Measurements from ENCODE around the gene IHH. TPM values are rescaled to one million over a fixed set of nuclear protein-coding genes. Genes with fewer than 3 reads are reported as not detected.

IHH gene
- total RNA-seq, 1 donor from 2014 or later: not detected

DNA sequence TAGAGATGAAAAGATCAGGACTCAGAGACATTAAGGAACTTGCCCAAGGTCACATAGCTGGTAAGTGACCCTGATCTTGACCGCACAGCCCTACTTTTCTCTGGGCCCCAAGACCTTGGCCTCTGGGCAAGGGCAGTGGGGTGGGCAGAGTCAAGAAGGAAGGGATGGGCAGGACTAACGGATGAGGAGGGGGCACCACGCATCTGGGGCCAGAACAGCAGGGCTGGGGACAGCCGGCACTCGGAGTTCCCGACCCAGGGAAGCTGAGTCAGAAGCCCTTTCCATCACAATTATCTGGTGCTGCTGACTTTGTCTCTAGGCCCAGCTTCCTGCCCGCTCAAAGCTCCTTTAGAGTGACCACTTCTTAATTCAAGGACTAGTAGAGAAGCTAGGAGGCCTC lies 33.8 kb downstream of the IHH start:
- Mint-ChIP-seq H3K27ac (ENCODE audit: unreplicated experiment) (no peak overlapping the region), H3K9me3 (ENCODE audit: unreplicated experiment) (no peaks in the 10 kb centered on the region), H3K4me1 (ENCODE audit: low read depth, unreplicated experiment) (no peaks in the 10 kb centered on the region), H3K27me3 (ENCODE audit: low read depth, unreplicated experiment) (peaks cover 65% of the 10 kb centered on the region), H3K36me3 (ENCODE audit: low read depth, unreplicated experiment) (no peaks in the 10 kb centered on the region), H3K4me3 (ENCODE audit: unreplicated experiment) (no peak overlapping the region)
- Histone ChIP-seq H3K9me3 (ENCODE audit: insufficient read depth, low read depth, low read length) (no peaks in the 10 kb centered on the region), H3K4me2 (ENCODE audit: low read length) (no peak overlapping the region), H3K4me1 (ENCODE audit: insufficient read depth, low read length) (no peaks in the 10 kb centered on the region), H4K20me1 (ENCODE audit: insufficient read depth, low read length) (no peaks in the 10 kb centered on the region), H3K9ac (ENCODE audit: low read length) (no peak overlapping the region), H3K4me3 (ENCODE audit: insufficient read depth, low read depth, low read length) (no peak overlapping the region), H2AFZ (ENCODE audit: low read depth, low read length) (no peak overlapping the region), H3K27ac (ENCODE audit: low read depth, low read length) (no peak overlapping the region), H3K27me3 (ENCODE audit: insufficient read depth, low read length) (peaks cover 8% of the 10 kb centered on the region), H3K36me3 (ENCODE audit: insufficient read depth, low read length) (no peaks in the 10 kb centered on the region), H3K79me2 (ENCODE audit: insufficient read depth, low read length) (no peaks in the 10 kb centered on the region)
- TF ChIP-seq, protein P1, sequence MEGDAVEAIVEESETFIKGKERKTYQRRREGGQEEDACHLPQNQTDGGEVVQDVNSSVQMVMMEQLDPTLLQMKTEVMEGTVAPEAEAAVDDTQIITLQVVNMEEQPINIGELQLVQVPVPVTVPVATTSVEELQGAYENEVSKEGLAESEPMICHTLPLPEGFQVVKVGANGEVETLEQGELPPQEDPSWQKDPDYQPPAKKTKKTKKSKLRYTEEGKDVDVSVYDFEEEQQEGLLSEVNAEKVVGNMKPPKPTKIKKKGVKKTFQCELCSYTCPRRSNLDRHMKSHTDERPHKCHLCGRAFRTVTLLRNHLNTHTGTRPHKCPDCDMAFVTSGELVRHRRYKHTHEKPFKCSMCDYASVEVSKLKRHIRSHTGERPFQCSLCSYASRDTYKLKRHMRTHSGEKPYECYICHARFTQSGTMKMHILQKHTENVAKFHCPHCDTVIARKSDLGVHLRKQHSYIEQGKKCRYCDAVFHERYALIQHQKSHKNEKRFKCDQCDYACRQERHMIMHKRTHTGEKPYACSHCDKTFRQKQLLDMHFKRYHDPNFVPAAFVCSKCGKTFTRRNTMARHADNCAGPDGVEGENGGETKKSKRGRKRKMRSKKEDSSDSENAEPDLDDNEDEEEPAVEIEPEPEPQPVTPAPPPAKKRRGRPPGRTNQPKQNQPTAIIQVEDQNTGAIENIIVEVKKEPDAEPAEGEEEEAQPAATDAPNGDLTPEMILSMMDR (IDR thresholded peaks at IDR 0.05; ENCODE audit: insufficient read depth, low read depth, low read length): no peak
- no peak for TF ChIP-seq EZH2 (IDR thresholded peaks at IDR 0.05; ENCODE audit: insufficient read depth, low read length)
- FAIRE-seq: no peak
- no peak for DNase-seq (ENCODE audit: low read depth)

DNA sequence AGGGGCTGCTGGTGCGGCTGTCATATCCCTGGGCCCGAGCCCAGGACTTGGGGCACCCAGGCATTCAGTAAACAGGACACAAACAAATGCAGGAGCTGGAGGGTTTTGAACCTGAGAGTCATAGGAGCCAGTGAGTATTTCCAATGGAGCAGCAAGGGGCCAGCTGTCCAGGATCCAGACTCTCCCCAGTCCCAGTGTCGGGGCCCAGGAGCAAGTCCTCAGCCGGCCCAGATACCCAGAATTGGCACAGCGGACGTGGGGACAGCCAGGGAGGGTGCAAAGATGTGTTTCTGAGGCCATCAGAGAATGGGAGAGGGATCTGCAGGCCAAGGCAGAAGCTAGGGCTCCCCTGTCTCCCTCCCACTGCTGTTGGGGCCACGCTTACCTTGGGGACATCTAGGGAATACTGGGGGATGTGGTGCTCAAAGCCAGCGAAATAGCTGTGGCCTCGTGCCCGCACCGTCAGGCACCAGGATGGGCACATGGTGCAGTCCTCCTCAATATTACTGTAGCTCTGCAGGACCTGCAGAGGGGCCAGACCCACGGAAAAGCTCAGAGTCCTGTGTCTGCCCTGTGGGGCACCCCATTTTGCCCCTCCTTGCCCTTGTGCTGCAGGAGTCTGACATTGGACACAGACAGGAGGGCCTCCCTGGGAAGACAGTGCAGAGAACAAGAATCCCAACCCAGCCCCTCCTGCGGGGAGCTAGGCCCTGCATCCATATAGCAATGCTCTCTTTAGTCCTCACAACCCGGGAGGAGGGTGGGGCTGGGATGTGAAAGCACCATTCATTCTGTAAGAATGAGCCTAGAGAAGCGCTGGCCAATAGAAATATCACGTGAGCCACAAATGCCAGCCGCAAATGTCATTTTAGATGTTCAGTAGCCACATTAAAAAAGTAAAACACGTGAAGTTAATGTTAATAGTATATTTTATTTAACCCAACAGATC lies 34.8 kb downstream of the IHH start:
- peaks cover 61% of the 10 kb centered on the region for H3K27me3 Mint-ChIP-seq (ENCODE audit: low read depth, unreplicated experiment)
- H3K27me3 ChIP-seq (ENCODE audit: insufficient read depth, low read length): peaks cover 8% of the 10 kb centered on the region
- H3K4me3 ChIP-seq (ENCODE audit: insufficient read depth, low read depth, low read length): no peak overlapping the region

More for the DNA sequence above, 34.8 kb downstream of the IHH start:
- Mint-ChIP-seq H3K4me3 (ENCODE audit: unreplicated experiment) (no peak overlapping the region), H3K4me1 (ENCODE audit: low read depth, unreplicated experiment) (no peaks in the 10 kb centered on the region), H3K9me3 (ENCODE audit: unreplicated experiment) (no peaks in the 10 kb centered on the region), H3K36me3 (ENCODE audit: low read depth, unreplicated experiment) (no peaks in the 10 kb centered on the region), H3K27ac (ENCODE audit: unreplicated experiment) (no peak overlapping the region)
- H3K9ac ChIP-seq (ENCODE audit: low read length): no peak overlapping the region
- no peaks in the 10 kb centered on the region for H3K79me2 ChIP-seq (ENCODE audit: insufficient read depth, low read length)
- FAIRE-seq (no peak), DNase-seq (ENCODE audit: low read depth) (no peak)
- H3K9me3 ChIP-seq (ENCODE audit: insufficient read depth, low read depth, low read length): no peaks in the 10 kb centered on the region
- no peaks in the 10 kb centered on the region for H3K4me1 ChIP-seq (ENCODE audit: insufficient read depth, low read length)
- H3K4me2 ChIP-seq (ENCODE audit: low read length): no peak overlapping the region
- no peaks in the 10 kb centered on the region for H3K36me3 ChIP-seq (ENCODE audit: insufficient read depth, low read length)
- no peaks in the 10 kb centered on the region for H4K20me1 ChIP-seq (ENCODE audit: insufficient read depth, low read length)
- TF ChIP-seq EZH2 (IDR thresholded peaks at IDR 0.05; ENCODE audit: insufficient read depth, low read length): no peak
- TF ChIP-seq, protein P1 (IDR thresholded peaks at IDR 0.05; ENCODE audit: insufficient read depth, low read depth, low read length): no peak
- no peak overlapping the region for H2AFZ ChIP-seq (ENCODE audit: low read depth, low read length)
- no peak overlapping the region for H3K27ac ChIP-seq (ENCODE audit: low read depth, low read length)

Measured in astrocyte (in vitro differentiated cells and primary cell).